ENCODE results near the gene LPIN1.

DNA sequence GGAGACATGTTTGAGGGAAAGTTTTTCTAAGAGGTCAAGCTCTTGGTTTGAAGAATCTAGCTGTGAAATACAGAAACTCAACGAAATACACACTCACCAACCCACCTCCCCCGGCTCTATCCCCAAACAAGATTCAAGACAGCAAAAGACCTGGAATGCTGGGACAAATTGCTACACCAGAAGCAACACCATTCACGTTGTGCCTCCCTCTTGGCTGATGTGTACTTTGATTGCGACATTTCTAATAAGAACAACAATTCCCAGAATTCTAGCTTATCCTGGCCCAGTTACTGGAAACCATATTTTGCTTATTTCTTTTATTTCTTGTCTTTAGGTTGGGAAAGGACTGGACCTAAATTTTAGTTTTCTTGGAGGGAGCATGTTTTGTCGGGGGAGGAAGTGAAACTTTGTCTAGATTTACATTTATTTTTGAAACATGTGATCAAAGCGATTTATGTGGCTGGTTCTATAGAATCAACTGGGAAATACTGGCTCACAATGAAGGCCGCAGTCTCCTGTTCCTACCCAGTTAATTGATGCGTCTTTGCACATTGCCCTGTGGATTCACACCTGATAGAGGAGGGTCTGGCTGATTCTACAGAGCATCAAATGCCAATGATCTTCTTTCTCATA is 29.6 kb upstream of the LPIN1 start:
- TF ChIP-seq SATB2 (CRISPR knock-in tag; IDR thresholded peaks at IDR 0.05) (no peak), TCF12 (IDR thresholded peaks at IDR 0.05) (no peak), TCF12 (CRISPR knock-in tag; IDR thresholded peaks at IDR 0.05) (no peak)
- TF ChIP-seq, protein P1, sequence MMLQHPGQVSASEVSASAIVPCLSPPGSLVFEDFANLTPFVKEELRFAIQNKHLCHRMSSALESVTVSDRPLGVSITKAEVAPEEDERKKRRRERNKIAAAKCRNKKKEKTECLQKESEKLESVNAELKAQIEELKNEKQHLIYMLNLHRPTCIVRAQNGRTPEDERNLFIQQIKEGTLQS (CRISPR knock-in tag; IDR thresholded peaks at IDR 0.05): no peak
- TF ChIP-seq, protein P2, sequence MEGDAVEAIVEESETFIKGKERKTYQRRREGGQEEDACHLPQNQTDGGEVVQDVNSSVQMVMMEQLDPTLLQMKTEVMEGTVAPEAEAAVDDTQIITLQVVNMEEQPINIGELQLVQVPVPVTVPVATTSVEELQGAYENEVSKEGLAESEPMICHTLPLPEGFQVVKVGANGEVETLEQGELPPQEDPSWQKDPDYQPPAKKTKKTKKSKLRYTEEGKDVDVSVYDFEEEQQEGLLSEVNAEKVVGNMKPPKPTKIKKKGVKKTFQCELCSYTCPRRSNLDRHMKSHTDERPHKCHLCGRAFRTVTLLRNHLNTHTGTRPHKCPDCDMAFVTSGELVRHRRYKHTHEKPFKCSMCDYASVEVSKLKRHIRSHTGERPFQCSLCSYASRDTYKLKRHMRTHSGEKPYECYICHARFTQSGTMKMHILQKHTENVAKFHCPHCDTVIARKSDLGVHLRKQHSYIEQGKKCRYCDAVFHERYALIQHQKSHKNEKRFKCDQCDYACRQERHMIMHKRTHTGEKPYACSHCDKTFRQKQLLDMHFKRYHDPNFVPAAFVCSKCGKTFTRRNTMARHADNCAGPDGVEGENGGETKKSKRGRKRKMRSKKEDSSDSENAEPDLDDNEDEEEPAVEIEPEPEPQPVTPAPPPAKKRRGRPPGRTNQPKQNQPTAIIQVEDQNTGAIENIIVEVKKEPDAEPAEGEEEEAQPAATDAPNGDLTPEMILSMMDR (CRISPR knock-in tag; IDR thresholded peaks at IDR 0.05): no peak
